D341Med (cell line): ENCODE results near the gene DYNC2LI1.

ENCODE experiments used
- DNase-seq: peaks from one replicate; pipeline ENCODE4 v3.0.0; 2012; ENCODE audit warnings: low spot score

The DYNC2LI1 gene

GRCh38 chr2:43846140-43846793 is 72.4 kb downstream of the DYNC2LI1 start:
- no peak for DNase-seq

- DNase-seq = no peak
Observed at GRCh38 chr2:43848214-43848613, 74.4 kb downstream of the DYNC2LI1 start.

- DNase-seq = no peak
Observed at GRCh38 chr2:43851011-43851980, 77.5 kb downstream of the DYNC2LI1 start.

DNA sequence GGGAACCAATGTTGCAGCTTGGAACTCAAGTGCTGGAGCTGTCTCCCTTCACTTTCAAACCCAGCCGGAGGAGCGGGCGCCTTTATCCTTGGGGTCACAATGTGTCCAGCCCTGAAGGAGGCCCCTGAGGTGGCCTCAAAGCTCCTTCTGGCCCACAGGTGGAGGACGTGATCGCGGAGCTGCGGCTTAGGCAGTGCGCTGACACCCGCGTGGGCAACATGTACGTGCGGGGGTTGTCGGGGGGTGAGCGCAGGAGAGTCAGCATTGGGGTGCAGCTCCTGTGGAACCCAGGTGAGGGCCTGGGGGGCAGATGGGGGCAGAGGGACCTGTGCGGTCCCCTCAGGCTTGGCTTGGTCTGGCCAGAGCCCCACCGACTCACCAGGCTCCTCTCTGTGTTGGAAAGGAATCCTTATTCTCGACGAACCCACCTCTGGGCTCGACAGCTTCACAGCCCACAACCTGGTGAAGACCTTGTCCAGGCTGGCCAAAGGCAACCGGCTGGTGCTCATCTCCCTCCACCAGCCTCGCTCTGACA is 78.4 kb downstream of the DYNC2LI1 start:
- no peak for DNase-seq

DNA sequence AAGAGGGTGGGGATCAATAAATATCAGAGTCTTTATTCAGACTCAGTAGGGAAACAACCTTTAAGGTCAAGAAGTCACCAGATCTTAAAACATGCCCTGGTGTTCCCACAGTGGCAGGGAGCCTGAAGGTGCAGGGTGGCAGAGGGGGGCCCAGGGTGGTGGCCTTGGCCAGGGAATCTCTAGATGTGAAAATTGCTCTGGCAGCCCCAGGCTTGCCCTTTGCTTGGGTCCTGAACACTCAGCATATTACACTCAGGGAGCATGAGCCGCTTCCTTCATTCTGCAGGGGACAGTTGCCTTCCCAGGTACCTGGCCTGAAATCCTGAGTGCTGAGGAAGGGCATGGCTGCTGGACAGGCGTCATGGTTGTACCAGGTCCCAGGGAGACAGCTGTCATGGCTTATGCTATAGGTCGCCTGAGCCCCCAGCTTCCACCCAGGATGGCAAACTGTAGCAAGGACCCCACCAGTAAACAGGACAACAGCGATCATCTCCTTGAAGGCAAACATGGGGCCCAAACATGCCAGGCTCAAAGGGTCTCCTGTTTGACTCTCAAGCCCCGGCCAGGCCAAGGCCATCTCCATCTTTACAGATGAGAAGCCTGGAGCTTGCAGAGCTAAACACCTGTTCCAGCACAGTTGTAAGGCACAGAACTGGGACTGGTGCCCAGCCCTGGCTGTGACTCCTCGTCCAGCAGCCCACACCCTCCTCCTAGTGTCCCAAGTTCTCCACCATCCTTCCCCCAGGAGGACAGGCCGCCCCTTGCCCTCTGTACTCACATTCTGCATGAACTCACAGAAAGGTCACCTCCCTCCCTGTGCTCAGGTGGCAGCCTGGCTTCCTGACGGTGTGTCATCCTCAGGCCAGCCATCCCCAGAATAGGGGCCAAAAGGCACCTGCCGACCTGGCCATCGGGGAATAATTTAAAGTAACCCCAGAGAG is 79.6 kb downstream of the DYNC2LI1 start:
- DNase-seq = no peak

DNA sequence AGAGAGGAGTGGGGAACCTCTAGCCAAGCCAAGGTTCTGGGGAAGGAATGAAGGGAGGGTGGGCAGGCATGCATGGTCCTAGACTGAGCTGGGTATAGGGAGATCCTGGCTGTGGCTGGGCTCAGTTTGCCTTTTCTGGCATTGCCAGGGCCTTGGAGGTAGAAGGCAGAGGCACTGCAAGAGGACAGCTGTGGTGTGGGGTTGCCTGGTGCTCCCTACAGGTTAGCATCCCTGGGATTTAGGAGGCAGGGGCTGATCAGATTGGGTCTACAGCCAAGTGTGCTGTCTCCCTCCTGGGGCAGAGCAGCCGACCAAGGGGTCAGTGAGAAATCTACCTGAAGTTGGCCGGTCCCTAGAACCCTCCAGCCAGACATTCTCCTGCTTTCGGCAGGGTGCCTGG is 80.8 kb downstream of the DYNC2LI1 start:
- no peak for DNase-seq

DNA sequence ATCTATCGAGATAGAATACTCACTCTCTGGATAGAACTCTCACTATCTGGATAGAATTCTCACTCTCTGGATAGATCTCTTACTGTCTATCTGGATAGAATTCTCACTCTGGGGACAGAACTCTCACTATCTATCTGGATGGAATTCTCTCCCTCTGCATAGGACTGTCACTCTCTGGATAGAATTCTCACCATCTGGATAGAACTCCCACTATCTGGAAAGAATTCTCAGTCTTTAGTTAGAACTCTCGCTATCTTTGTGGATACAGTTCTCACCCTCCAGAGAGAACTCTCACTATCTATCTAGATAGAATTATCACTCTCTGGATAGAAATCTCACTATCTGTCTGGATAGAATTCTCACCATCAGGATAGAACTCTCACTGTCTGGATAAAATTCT is 81.5 kb downstream of the DYNC2LI1 start:
- DNase-seq = no peak
